Uterus (tissue), 2 donors: Measurements from ENCODE around the gene POU2F1.

Source experiments
- CTCF ChIP-seq, 4 experiments: fragments of 200-600 bp in 2 of 4; fragments of 450-650 bp in 2 of 4; sonication (generic) in 2 of 4; IDR thresholded peaks; one replicate each; pipeline ENCODE4 v1.5.1; 2016 to 2019; ENCODE audit warnings: antibody characterized with exemption in 4 of 4, mild to moderate bottlenecking in 2 of 4, moderate library complexity in 1 of 4
- POLR2A ChIP-seq, 2 donors: fragments of 450-650 bp; IDR thresholded peaks; one replicate each; pipeline ENCODE4 v1.6.1; 2016; ENCODE audit warnings: antibody characterized with exemption in 2 of 2, mild to moderate bottlenecking in 1 of 2, moderate library complexity in 1 of 2

GRCh38 chr1:167456926-167457325 is 236.2 kb downstream of the POU2F1 start:
- TF ChIP-seq POLR2A (IDR thresholded peaks at IDR 0.05) (no peak), CTCF (IDR thresholded peaks at IDR 0.05) (no peak)
